Measurements from ENCODE around the gene LRRC8B. TPM values are rescaled to one million over a fixed set of nuclear protein-coding genes. Genes with fewer than 3 reads are reported as not detected.

The LRRC8B gene
- total RNA-seq, 4 donors from 2014 or later: 8.7 to 19.5 (median 9.2) TPM

GRCh38 chr1:89527256-89527655, 2.6 kb downstream of the LRRC8B start:
- Histone ChIP-seq H3K4me3 (no peak overlapping the region), H3K27me3 (no peaks in the 10 kb centered on the region), H3K36me3 (no peaks in the 10 kb centered on the region), H3K9me3 (no peaks in the 10 kb centered on the region), H3K4me1 (peaks cover 4 to 40% (median 19%) of the 10 kb centered on the region in 3 donors), H3K27ac (no peak overlapping the region)
- intact Hi-C loops (cut with DNase I): loop anchor here (10.0 kb wide), 1 partner anchor 68 kb away; no protein-coding TSS in a partner anchor
- 88 to 92% methylated on average over 1 of the region's 1 CpG for WGBS, 2 donors
- DNase-seq: no peak
- TF ChIP-seq POLR2A (IDR thresholded peaks at IDR 0.05): no peak
- TF ChIP-seq CTCF (IDR thresholded peaks at IDR 0.05): no peak

- no peak for DNase-seq
- Histone ChIP-seq H3K9me3 (no peaks in the 10 kb centered on the region), H3K4me1 (peaks cover 4 to 40% (median 19%) of the 10 kb centered on the region in 3 donors), H3K4me3 (no peak overlapping the region), H3K27ac (no peak overlapping the region), H3K27me3 (no peaks in the 10 kb centered on the region), H3K36me3 (no peaks in the 10 kb centered on the region)
- 58 to 75% methylated on average over 2 of the region's 2 CpGs for WGBS, 2 donors
- TF ChIP-seq POLR2A (IDR thresholded peaks at IDR 0.05): no peak
- TF ChIP-seq CTCF (IDR thresholded peaks at IDR 0.05): no peak
- intact Hi-C loops (cut with DNase I): loop anchor here (10.0 kb wide), 1 partner anchor 67 kb away; no protein-coding TSS in a partner anchor
Measured at GRCh38 chr1:89527750-89528381, 3.2 kb downstream of the LRRC8B start.

GRCh38 chr1:89528382-89528780, 3.8 kb downstream of the LRRC8B start:
- Histone ChIP-seq H3K27ac (no peak overlapping the region), H3K27me3 (no peaks in the 10 kb centered on the region), H3K36me3 (no peaks in the 10 kb centered on the region), H3K4me1 (peaks cover 4 to 39% (median 19%) of the 10 kb centered on the region in 3 donors), H3K9me3 (no peaks in the 10 kb centered on the region), H3K4me3 (no peak overlapping the region)
- TF ChIP-seq POLR2A (IDR thresholded peaks at IDR 0.05): no peak
- no peak for TF ChIP-seq CTCF (IDR thresholded peaks at IDR 0.05)
- DNase-seq: no peak
- intact Hi-C loops (cut with DNase I): loop anchor here (10.0 kb wide), 1 partner anchor 66 kb away; no protein-coding TSS in a partner anchor

GRCh38 chr1:89529196-89529595, 4.6 kb downstream of the LRRC8B start:
- no peak for DNase-seq
- Histone ChIP-seq H3K36me3 (no peaks in the 10 kb centered on the region), H3K9me3 (no peaks in the 10 kb centered on the region), H3K4me1 (peaks cover 4 to 31% (median 11%) of the 10 kb centered on the region in 3 donors), H3K4me3 (no peak overlapping the region), H3K27ac (no peak overlapping the region), H3K27me3 (no peaks in the 10 kb centered on the region)
- intact Hi-C loops (cut with DNase I): loop anchor here (10.0 kb wide), 1 partner anchor 66 kb away; no protein-coding TSS in a partner anchor
- TF ChIP-seq POLR2A (IDR thresholded peaks at IDR 0.05) (no peak), CTCF (IDR thresholded peaks at IDR 0.05) (no peak)
- WGBS, 2 donors: 66 to 79% methylated on average over 2 of the region's 2 CpGs

GRCh38 chr1:89530444-89531089, 5.9 kb downstream of the LRRC8B start:
- TF ChIP-seq POLR2A (IDR thresholded peaks at IDR 0.05) (no peak), CTCF (IDR thresholded peaks at IDR 0.05) (no peak)
- no peaks in the 10 kb centered on the region for H3K36me3 ChIP-seq
- no peak overlapping the region for H3K4me3 ChIP-seq
- H3K27me3 ChIP-seq: no peaks in the 10 kb centered on the region
- H3K9me3 ChIP-seq: no peaks in the 10 kb centered on the region
- no peak overlapping the region for H3K27ac ChIP-seq
- no peak for DNase-seq
- intact Hi-C loops (cut with DNase I): no loop called here
- peaks cover 4 to 24% (median 11%) of the 10 kb centered on the region in 3 donors for H3K4me1 ChIP-seq
- 72 to 90% methylated on average over 8 of the region's 8 CpGs for WGBS, 2 donors
